Type B pancreatic cell (in vitro differentiated cells): ENCODE results near the gene ALK. TPM values are rescaled to one million over a fixed set of nuclear protein-coding genes. Genes with fewer than 3 reads are reported as not detected.

Source experiments
- DNase-seq: peaks from one replicate; pipeline ENCODE4 v3.0.0; 2021; ENCODE audit warnings: mixed read lengths; ENCODE audit not compliant: unreplicated experiment; ENCODE audit errors: extremely low spot score
- H3K27ac Mint-ChIP-seq: 2 replicates; pipeline ENCODE4 v1.8.0; 2021; ENCODE audit warnings: mild to moderate bottlenecking, mixed read lengths
- H3K27me3 Mint-ChIP-seq: 2 replicates; pipeline ENCODE4 v1.8.0; 2021; ENCODE audit warnings: mixed read lengths
- H3K36me3 Mint-ChIP-seq: 2 replicates; pipeline ENCODE4 v1.8.0; 2021; ENCODE audit warnings: mixed read lengths
- H3K4me1 Mint-ChIP-seq: one replicate; pipeline ENCODE4 v1.8.0; 2021; ENCODE audit warnings: mixed read lengths; ENCODE audit not compliant: unreplicated experiment
- H3K4me3 Mint-ChIP-seq: 2 replicates; pipeline ENCODE4 v1.8.0; 2021; ENCODE audit warnings: mild to moderate bottlenecking, mixed read lengths
- H3K9me3 Mint-ChIP-seq: 2 replicates; pipeline ENCODE4 v1.8.0; 2021; ENCODE audit warnings: mixed read lengths
- CTCF ChIP-seq: fragments of 200-600 bp; sonication (generic); conservative IDR thresholded peaks from 2 replicates; pipeline ENCODE4 v1.5.0; 2021; ENCODE audit warnings: antibody characterized with exemption, mild to moderate bottlenecking
- total RNA-seq: library from RNA; stranded (reverse); gene quantifications from 2 replicates; pipeline ENCODE4 v1.2.1, GENCODE V29; 2021; ENCODE audit warnings: low replicate concordance

ALK gene
- total RNA-seq, 1 donor from 2014 or later, result 7.7 TPM

DNA sequence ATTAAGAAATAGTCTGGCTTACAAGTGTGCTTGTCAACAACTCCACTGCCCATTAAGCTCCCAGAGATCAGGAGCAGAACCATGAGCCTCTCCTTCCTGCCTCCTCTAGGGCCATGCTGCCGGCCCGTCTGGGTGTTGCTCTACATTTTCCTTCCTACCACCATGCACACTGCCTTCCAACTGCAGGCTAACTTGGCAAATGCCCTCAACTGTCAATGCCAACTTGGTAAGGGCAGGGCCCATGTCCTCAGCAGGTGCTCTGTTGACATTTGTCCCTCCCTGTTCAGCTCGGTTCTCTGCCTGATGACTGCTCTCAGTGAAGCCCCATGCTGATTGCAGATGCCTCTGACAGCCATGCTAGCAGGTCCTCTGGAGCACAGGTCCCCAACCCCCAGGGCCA is 345.2 kb downstream of the ALK start:
- H3K4me1 Mint-ChIP-seq, result peaks cover 44% of the 10 kb centered on the region
- DNase-seq, result no peak
- no peak overlapping the region for H3K27ac Mint-ChIP-seq
- H3K27me3 Mint-ChIP-seq, result peaks cover 14% of the 10 kb centered on the region
- no peaks in the 10 kb centered on the region for H3K36me3 Mint-ChIP-seq
- TF ChIP-seq CTCF, result no peak
- peak overlapping the region; percentile 8 for H3K4me3 Mint-ChIP-seq
- no peaks in the 10 kb centered on the region for H3K9me3 Mint-ChIP-seq

- H3K9me3 Mint-ChIP-seq, result no peaks in the 10 kb centered on the region
- H3K4me1 Mint-ChIP-seq, result peaks cover 39% of the 10 kb centered on the region
- H3K4me3 Mint-ChIP-seq, result no peak overlapping the region
- DNase-seq, result no peak
- no peak overlapping the region for H3K27ac Mint-ChIP-seq
- no peak for TF ChIP-seq CTCF
- no peaks in the 10 kb centered on the region for H3K36me3 Mint-ChIP-seq
- peaks cover 14% of the 10 kb centered on the region for H3K27me3 Mint-ChIP-seq
Observed at GRCh38 chr2:29575370-29575890, 346.0 kb downstream of the ALK start.

GRCh38 chr2:29573612-29574011 is 347.8 kb downstream of the ALK start:
- no peak for DNase-seq
- no peaks in the 10 kb centered on the region for H3K36me3 Mint-ChIP-seq
- peaks cover 17% of the 10 kb centered on the region for H3K27me3 Mint-ChIP-seq
- H3K4me3 Mint-ChIP-seq, result no peak overlapping the region
- H3K9me3 Mint-ChIP-seq, result no peaks in the 10 kb centered on the region
- no peak for TF ChIP-seq CTCF
- H3K27ac Mint-ChIP-seq, result no peak overlapping the region
- H3K4me1 Mint-ChIP-seq, result peaks cover 26% of the 10 kb centered on the region

DNA sequence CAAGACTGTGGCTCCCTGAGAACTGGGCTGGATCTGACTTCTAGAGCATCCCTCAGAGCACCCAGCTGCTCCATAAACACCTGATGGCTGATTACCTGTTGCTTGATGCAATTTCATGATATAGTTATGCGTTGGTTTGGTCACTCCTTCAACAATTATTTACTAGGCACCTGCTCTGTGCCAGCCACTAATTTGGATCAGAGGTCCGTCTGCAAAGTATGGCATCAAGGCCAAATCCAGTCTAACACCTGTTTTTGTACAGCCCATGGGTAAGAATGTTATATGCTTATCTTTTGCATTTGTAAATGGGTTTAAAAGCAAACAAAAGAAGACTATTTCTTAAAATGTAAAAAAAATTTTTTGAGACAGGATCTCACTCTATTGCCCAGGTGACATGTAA is 348.2 kb downstream of the ALK start:
- no peak overlapping the region for H3K4me3 Mint-ChIP-seq
- no peak for DNase-seq
- peaks cover 17% of the 10 kb centered on the region for H3K27me3 Mint-ChIP-seq
- TF ChIP-seq CTCF, result no peak
- peaks cover 26% of the 10 kb centered on the region for H3K4me1 Mint-ChIP-seq
- H3K9me3 Mint-ChIP-seq, result no peaks in the 10 kb centered on the region
- no peak overlapping the region for H3K27ac Mint-ChIP-seq
- H3K36me3 Mint-ChIP-seq, result no peaks in the 10 kb centered on the region

DNA sequence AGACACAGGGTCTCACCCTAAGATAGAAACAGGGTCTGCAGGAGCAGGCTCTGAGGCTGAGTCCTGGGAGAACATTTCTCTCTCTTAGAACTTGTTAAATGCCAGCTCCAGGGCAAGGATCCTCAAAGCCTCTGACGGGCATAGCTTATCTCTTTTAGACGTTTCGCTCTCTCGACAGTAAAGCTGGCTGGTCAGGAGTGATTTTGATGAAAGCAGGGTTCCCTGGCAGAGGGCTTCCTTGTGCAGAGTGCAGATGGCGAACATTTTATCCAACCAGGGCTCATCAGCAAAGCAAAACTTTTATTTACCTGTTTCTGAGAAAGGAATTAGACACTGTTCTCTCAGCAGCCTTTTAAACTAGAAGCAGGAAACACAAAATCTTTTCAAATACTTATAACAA is 350.8 kb downstream of the ALK start:
- peaks cover 3% of the 10 kb centered on the region for H3K27me3 Mint-ChIP-seq
- DNase-seq, result no peak
- no peaks in the 10 kb centered on the region for H3K9me3 Mint-ChIP-seq
- no peak overlapping the region for H3K4me3 Mint-ChIP-seq
- H3K27ac Mint-ChIP-seq, result no peak overlapping the region
- peaks cover 17% of the 10 kb centered on the region for H3K4me1 Mint-ChIP-seq
- no peak for TF ChIP-seq CTCF
- no peaks in the 10 kb centered on the region for H3K36me3 Mint-ChIP-seq
